Measurements from ENCODE around the gene CAMK2D.

The CAMK2D gene

DNA sequence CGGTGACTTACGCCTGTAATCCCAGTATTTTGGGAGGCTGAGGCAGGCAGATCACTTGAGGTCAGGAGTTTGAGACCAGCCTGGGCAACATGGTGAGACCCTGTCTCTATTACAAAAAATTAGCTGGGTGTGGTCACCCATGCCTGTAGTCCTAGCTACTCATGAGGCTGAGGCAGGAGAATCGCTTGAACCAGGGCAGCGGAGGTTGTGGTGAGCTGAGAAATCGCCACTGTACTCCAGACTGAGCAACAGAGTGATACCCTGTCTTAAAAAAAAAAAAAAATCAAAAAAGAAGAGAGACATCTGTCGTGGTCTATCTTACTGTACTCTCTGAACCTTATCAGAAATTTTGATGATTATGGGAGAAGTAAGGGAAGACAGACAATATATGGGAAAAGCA is 144.3 kb downstream of the CAMK2D start:
- DNase-seq (ENCODE audit: low read depth) = no peak
- no peak overlapping the region for H3K4me3 ChIP-seq (ENCODE audit: low read depth, low read length)
- TF ChIP-seq, protein P1, sequence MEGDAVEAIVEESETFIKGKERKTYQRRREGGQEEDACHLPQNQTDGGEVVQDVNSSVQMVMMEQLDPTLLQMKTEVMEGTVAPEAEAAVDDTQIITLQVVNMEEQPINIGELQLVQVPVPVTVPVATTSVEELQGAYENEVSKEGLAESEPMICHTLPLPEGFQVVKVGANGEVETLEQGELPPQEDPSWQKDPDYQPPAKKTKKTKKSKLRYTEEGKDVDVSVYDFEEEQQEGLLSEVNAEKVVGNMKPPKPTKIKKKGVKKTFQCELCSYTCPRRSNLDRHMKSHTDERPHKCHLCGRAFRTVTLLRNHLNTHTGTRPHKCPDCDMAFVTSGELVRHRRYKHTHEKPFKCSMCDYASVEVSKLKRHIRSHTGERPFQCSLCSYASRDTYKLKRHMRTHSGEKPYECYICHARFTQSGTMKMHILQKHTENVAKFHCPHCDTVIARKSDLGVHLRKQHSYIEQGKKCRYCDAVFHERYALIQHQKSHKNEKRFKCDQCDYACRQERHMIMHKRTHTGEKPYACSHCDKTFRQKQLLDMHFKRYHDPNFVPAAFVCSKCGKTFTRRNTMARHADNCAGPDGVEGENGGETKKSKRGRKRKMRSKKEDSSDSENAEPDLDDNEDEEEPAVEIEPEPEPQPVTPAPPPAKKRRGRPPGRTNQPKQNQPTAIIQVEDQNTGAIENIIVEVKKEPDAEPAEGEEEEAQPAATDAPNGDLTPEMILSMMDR (conservative IDR thresholded peaks at IDR 0.05; ENCODE audit: low read depth, low read length) = no peak

DNA sequence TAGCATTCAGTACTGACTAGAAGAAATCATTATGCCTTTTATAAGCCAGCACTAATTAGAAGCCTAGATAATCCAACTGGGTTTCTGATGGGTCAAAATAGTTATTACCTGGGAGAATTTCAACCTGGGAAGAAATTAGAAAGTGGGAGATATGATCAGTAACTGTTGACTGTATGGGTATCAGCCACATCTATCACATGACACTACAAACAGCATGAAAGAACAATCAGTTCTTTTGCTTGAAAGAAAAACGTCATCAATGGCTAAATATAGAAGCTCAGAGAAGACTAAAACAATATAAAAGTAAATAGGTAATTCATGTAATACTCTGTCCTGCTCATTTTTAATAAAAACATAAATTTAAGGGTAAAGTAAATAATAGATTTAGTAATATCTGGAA is 145.1 kb downstream of the CAMK2D start:
- TF ChIP-seq, protein P1 (conservative IDR thresholded peaks at IDR 0.05; ENCODE audit: low read depth, low read length) = no peak
- H3K4me3 ChIP-seq (ENCODE audit: low read depth, low read length) = no peak overlapping the region
- peak; percentile 67 for DNase-seq (ENCODE audit: low read depth)

DNA sequence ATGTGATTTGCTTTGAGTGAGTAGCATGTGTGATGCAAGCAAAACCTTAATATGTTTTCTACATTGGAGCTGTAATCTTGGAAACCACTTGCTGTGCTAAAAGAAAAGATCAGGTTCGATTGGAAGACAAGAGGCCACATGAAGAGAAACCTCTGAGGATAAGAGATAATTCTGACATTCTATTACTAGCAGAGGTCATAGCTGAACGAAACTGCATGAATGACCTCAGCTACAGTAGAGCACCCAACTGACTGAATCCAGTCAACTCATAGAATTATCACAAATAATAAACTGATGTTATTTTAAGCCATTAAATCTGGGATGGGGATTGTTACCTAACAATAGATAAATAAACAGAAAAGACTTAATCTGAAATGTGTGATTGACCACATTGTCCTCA is 147.1 kb downstream of the CAMK2D start:
- H3K4me3 ChIP-seq (ENCODE audit: low read depth, low read length) = no peak overlapping the region
- TF ChIP-seq, protein P1 (conservative IDR thresholded peaks at IDR 0.05; ENCODE audit: low read depth, low read length) = no peak
- no peak for DNase-seq (ENCODE audit: low read depth)

DNA sequence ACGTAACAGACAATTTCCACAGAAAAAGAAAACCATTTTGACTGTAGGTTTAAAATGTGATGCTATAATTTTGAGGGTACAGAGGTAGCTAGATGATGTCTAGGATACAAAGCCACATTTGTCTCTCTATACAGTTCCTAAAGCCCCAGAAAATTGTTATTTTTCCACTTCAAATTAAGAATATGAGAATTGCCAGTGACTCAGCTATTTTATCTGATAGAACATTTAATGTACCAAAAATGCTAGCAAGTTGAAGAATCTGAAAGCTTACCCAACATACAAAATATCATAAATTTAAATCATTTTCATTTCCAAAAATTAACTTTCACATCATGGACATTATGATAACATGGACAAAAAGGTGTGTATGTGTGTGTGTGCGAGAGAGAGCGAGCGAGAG is 148.0 kb downstream of the CAMK2D start:
- TF ChIP-seq, protein P1 (conservative IDR thresholded peaks at IDR 0.05; ENCODE audit: low read depth, low read length) = no peak
- no peak for DNase-seq (ENCODE audit: low read depth)
- no peak overlapping the region for H3K4me3 ChIP-seq (ENCODE audit: low read depth, low read length)

DNA sequence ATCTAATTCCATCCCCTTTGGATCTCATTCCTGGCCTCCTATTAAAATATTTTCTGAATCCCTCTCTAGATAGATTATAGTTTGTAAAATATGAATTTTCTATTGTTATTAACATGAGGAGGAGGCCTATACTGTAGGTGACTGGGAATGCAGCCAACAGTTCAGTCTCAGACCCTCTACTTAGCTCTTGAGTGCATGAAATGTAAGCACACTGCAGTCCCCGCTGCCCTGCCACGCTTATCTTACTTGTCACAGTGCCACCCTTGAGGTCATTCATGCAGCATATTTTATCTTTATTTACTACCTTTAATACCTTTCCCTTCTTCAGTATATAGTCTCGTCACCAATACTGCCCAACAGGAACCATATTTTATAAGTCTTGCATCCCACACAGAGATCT is 151.0 kb downstream of the CAMK2D start:
- H3K4me3 ChIP-seq (ENCODE audit: low read depth, low read length) = no peak overlapping the region
- no peak for DNase-seq (ENCODE audit: low read depth)
- TF ChIP-seq, protein P1 (conservative IDR thresholded peaks at IDR 0.05; ENCODE audit: low read depth, low read length) = no peak

DNA sequence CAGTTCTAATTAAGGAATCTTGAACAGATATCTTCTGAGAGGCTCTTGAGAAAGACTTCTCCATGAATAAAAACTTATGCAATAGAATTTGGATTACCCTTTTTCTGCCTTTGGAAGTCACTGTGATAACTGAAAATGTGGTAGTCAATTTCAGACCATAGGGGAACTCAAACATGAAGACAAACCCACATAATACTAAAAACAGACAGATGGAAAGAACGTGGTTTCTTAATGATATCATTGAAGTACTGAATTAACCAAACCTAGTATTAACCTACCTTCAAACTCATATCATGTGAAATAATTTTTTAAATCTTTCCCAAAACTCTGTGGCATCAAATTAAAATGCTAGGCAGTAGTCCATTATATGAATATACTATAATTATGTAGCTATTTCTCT is 153.5 kb downstream of the CAMK2D start:
- TF ChIP-seq, protein P1 (conservative IDR thresholded peaks at IDR 0.05; ENCODE audit: low read depth, low read length) = no peak
- DNase-seq (ENCODE audit: low read depth) = no peak
- no peak overlapping the region for H3K4me3 ChIP-seq (ENCODE audit: low read depth, low read length)

DNA sequence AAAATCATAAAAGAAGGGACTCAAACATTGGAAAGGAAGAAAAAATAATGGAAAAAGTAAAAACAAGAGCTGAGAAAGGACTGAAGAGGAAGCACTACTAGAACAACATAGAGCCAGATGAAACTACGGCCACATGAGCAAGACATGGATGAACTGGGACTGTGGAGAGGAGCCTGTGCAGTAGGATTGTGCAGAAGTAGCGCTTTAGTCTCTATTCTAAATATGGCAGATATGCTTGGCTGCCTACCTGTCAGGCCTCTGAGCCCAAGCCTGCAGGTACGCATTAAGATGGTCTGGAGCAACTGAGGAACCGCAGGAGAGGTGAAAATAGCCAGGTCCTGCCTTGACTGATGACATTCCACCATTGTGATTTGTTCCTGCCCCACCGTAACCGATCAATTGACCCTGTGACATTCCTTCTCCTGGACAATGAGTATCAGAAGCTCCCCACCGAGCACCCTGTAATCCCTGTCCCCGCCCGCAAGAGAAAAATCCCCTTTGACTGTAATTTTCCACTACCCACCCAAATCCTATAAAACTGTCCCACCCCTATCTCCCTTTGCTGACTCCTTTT is 154.3 kb downstream of the CAMK2D start:
- no peak overlapping the region for H3K4me3 ChIP-seq (ENCODE audit: low read depth, low read length)
- DNase-seq (ENCODE audit: low read depth) = no peak
- TF ChIP-seq, protein P1 (conservative IDR thresholded peaks at IDR 0.05; ENCODE audit: low read depth, low read length) = no peak
